ENCODE results near the gene SOWAHA. TPM values are rescaled to one million over a fixed set of nuclear protein-coding genes. Genes with fewer than 3 reads are reported as not detected.

Gene SOWAHA
- total and polyA plus RNA-seq, 10 of the 15 experiments (the other 5 are each of a cell fraction or from before 2014, with no cell fraction given), result 0.02 to 0.37 (median 0.05) TPM; not detected in 4

DNA sequence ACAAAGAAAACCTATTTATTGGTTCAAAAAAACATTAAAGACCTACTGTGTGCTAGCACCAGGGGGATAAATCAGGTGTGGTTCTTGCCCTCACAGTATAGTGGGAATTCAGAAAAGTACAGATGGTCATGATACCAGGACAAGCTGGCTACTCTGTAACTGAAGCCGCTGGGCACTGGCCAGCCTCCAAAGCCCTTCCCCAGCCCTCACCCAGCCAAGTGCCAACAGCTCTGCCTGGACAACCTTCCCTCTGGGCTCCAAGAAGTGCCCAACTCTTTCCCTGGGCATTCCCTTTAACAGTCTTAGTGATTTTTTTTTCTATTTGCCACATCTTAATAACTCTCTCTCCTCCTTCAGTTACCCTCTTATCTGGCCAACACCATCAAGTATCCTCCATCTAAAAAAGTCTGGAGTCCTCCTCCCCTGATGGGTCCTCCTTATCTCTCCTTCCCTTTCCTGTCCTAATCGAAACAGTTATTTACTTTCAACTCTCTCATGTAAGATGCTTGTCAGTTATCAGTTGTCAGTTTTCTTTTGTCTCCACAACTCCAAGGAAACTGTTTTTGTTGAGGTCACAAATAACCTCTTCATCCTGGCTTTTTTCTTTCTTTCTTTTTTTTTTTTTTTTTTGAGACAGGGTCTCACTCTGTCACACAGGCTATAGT, 22.8 kb upstream of the SOWAHA start:
- WGBS (ENCODE audit: insufficient coverage, insufficient replicate concordance, low lambda C conversion rate, missing lambda C conversion rate), result 60% methylated on average over 2 of the region's 2 CpGs
- H3K9me3 ChIP-seq (replicated peaks; ENCODE audit: control insufficient read depth, insufficient read depth, low read length), result no peaks in the 10 kb centered on the region
- H3K27ac ChIP-seq (ENCODE audit: control insufficient read depth, insufficient read depth), result no peak overlapping the region
- no peaks in the 10 kb centered on the region for H3K79me2 ChIP-seq (ENCODE audit: control insufficient read depth, insufficient read depth, low read length)
- H3K4me1 ChIP-seq (ENCODE audit: control insufficient read depth, insufficient read depth, low read length), result 0 out of 2 replicates have a peak, but pooled peaks cover under 1% of the 10 kb centered on the region
- no peak for TF ChIP-seq RAD51 (IDR thresholded peaks at IDR 0.05)
- TF ChIP-seq CBX5 (IDR thresholded peaks at IDR 0.05; ENCODE audit: low read depth), result no peak
- TF ChIP-seq HCFC1 (IDR thresholded peaks at IDR 0.05; ENCODE audit: low read length), result no peak
- no peak for TF ChIP-seq MYC (IDR thresholded peaks at IDR 0.05; ENCODE audit: insufficient read depth, insufficient read length, insufficient replicate concordance, low read length, severe bottlenecking)
- TF ChIP-seq NFYB (IDR thresholded peaks at IDR 0.05; ENCODE audit: insufficient read depth, low read depth, low read length), result no peak
- intact Hi-C loops (cut with micrococcal nuclease; ENCODE audit: unreplicated experiment) (no loop called here), in situ Hi-C loops (cut with MboI) (no loop called here)
- no peak for ATAC-seq
- no peak for FAIRE-seq
- POLR2A ChIA-PET, result interaction anchor here (0.6 to 0.8 kb wide), 5 partner anchors 12 to 683 kb away, joined by 3 to 4 read pairs (median 3); partner anchors contain the start of gene SEPTIN8
- H3K4me3 ChIP-seq, result no peak overlapping the region
- H3K9ac ChIP-seq (ENCODE audit: control insufficient read depth, insufficient read depth, low read length), result no peak overlapping the region
- CTCF ChIA-PET, result interaction anchor here (0.7 to 3.9 kb wide), 4 partner anchors 12 to 36 kb away, joined by 3 to 19 read pairs (median 4); no protein-coding TSS in a partner anchor
- H4K20me1 ChIP-seq (ENCODE audit: control insufficient read depth, insufficient read depth), result no peaks in the 10 kb centered on the region
- BruUV-seq (replicated peaks), result no TSS peak
- H2AFZ ChIP-seq (ENCODE audit: control insufficient read depth, low read depth, low read length), result no peak overlapping the region
- no peak overlapping the region for H3K4me2 ChIP-seq (ENCODE audit: control insufficient read depth, insufficient read depth)
- no peaks in the 10 kb centered on the region for H3K27me3 ChIP-seq (replicated peaks in 1 of 2; ENCODE audit: control insufficient read depth in 2 of 2, insufficient read depth in 2 of 2, low read length in 1 of 2)
- SMC1A ChIA-PET (ENCODE audit: uncharacterized antibody, unreplicated experiment), result no interaction called here
- RAD21 ChIA-PET (ENCODE audit: unreplicated experiment), result interaction anchor here (1.2 kb wide), 1 partner anchor 126 kb away, joined by 3 read pairs; no protein-coding TSS in a partner anchor
- no peaks in the 10 kb centered on the region for H3K36me3 ChIP-seq (ENCODE audit: control insufficient read depth in 2 of 2, insufficient read depth in 2 of 2, low read length in 1 of 2)
- DNase-seq (ENCODE audit: low read depth, low spot score), result no peak

DNA sequence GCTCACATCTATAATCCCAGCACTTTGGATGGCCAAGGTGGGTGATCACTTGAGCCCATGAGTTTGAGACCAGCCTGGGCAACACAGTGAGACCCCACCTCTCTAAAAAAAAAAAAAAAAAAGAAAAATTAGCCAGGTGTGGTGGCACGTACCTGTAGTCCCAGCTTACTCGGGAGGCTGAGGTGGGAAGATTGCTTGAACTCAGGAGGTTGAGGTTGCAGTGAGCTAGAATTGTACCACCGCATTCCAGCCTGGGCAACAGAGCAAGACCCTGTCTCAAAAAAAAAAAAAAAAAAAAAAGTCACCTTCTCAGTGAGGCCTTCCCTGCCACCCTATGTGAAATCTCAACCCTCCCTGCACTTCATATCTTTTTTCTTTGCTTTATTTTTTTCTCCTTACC, 22.1 kb upstream of the SOWAHA start:
- intact Hi-C loops (cut with micrococcal nuclease; ENCODE audit: unreplicated experiment), result no loop called here
- TF ChIP-seq EGR1 (IDR thresholded peaks at IDR 0.05; ENCODE audit: borderline replicate concordance in 1 of 2, low read depth in 2 of 2, low read length in 2 of 2), result no peak
- TF ChIP-seq, protein P1, sequence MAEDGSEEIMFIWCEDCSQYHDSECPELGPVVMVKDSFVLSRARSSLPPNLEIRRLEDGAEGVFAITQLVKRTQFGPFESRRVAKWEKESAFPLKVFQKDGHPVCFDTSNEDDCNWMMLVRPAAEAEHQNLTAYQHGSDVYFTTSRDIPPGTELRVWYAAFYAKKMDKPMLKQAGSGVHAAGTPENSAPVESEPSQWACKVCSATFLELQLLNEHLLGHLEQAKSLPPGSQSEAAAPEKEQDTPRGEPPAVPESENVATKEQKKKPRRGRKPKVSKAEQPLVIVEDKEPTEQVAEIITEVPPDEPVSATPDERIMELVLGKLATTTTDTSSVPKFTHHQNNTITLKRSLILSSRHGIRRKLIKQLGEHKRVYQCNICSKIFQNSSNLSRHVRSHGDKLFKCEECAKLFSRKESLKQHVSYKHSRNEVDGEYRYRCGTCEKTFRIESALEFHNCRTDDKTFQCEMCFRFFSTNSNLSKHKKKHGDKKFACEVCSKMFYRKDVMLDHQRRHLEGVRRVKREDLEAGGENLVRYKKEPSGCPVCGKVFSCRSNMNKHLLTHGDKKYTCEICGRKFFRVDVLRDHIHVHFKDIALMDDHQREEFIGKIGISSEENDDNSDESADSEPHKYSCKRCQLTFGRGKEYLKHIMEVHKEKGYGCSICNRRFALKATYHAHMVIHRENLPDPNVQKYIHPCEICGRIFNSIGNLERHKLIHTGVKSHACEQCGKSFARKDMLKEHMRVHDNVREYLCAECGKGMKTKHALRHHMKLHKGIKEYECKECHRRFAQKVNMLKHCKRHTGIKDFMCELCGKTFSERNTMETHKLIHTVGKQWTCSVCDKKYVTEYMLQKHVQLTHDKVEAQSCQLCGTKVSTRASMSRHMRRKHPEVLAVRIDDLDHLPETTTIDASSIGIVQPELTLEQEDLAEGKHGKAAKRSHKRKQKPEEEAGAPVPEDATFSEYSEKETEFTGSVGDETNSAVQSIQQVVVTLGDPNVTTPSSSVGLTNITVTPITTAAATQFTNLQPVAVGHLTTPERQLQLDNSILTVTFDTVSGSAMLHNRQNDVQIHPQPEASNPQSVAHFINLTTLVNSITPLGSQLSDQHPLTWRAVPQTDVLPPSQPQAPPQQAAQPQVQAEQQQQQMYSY (CRISPR knock-in tag; IDR thresholded peaks at IDR 0.05), result no peak
- no peak for TF ChIP-seq TCF12 (IDR thresholded peaks at IDR 0.05; ENCODE audit: low read depth, low read length)
- TF ChIP-seq, protein P2, sequence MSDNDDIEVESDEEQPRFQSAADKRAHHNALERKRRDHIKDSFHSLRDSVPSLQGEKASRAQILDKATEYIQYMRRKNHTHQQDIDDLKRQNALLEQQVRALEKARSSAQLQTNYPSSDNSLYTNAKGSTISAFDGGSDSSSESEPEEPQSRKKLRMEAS (IDR thresholded peaks at IDR 0.05; ENCODE audit: low read depth, low read length), result no peak
- TF ChIP-seq, protein P3, sequence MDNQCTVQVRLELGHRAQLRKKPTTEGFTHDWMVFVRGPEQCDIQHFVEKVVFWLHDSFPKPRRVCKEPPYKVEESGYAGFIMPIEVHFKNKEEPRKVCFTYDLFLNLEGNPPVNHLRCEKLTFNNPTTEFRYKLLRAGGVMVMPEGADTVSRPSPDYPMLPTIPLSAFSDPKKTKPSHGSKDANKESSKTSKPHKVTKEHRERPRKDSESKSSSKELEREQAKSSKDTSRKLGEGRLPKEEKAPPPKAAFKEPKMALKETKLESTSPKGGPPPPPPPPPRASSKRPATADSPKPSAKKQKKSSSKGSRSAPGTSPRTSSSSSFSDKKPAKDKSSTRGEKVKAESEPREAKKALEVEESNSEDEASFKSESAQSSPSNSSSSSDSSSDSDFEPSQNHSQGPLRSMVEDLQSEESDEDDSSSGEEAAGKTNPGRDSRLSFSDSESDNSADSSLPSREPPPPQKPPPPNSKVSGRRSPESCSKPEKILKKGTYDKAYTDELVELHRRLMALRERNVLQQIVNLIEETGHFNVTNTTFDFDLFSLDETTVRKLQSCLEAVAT (IDR thresholded peaks at IDR 0.05), result no peak

More for the DNA sequence above, 22.1 kb upstream of the SOWAHA start:
- ChIA-PET CTCF (interaction anchor here (0.7 to 3.9 kb wide), 2 partner anchors 11 to 37 kb away, joined by 4 to 19 read pairs; no protein-coding TSS in a partner anchor), RAD21 (ENCODE audit: unreplicated experiment) (interaction anchor here (0.6 kb wide), 1 partner anchor 14 kb away, joined by 3 read pairs; no protein-coding TSS in a partner anchor), SMC1A (ENCODE audit: uncharacterized antibody, unreplicated experiment) (interaction anchor here (1.3 to 2.9 kb wide), 3 partner anchors 10 to 29 kb away, joined by 6 to 15 read pairs (median 8); no protein-coding TSS in a partner anchor), POLR2A (interaction anchor here (0.6 to 0.7 kb wide), 2 partner anchors 233 to 683 kb away, joined by 3 to 4 read pairs; no protein-coding TSS in a partner anchor)
- Histone ChIP-seq H3K79me2 (ENCODE audit: control insufficient read depth, insufficient read depth, low read length) (no peaks in the 10 kb centered on the region), H4K20me1 (ENCODE audit: control insufficient read depth, insufficient read depth) (no peaks in the 10 kb centered on the region), H3K4me2 (ENCODE audit: control insufficient read depth, insufficient read depth) (no peak overlapping the region), H3K27me3 (replicated peaks in 1 of 2; ENCODE audit: control insufficient read depth in 2 of 2, insufficient read depth in 2 of 2, low read length in 1 of 2) (no peaks in the 10 kb centered on the region), H3K27ac (ENCODE audit: control insufficient read depth, insufficient read depth) (no peak overlapping the region), H3K9me3 (replicated peaks; ENCODE audit: control insufficient read depth, insufficient read depth, low read length) (no peaks in the 10 kb centered on the region), H3K4me1 (ENCODE audit: control insufficient read depth, insufficient read depth, low read length) (no peaks in the 10 kb centered on the region), H3K4me3 (no peak overlapping the region), H3K36me3 (ENCODE audit: control insufficient read depth in 2 of 2, insufficient read depth in 2 of 2, low read length in 1 of 2) (no peaks in the 10 kb centered on the region), H2AFZ (ENCODE audit: control insufficient read depth, low read depth, low read length) (no peak overlapping the region), H3K9ac (ENCODE audit: control insufficient read depth, insufficient read depth, low read length) (no peak overlapping the region)
- no TSS peak for BruUV-seq (replicated peaks)
- ATAC-seq, result no peak
- no CpG with 5 or more reads among the region's 3 CpGs for WGBS (ENCODE audit: insufficient coverage, insufficient replicate concordance, low lambda C conversion rate, missing lambda C conversion rate)
- no peak for DNase-seq (ENCODE audit: low read depth, low spot score)
- no peak for FAIRE-seq
- in situ Hi-C loops (cut with MboI), result no loop called here

Measured in GM12878 (cell line).